IMR-90 (cell line): ENCODE results near the gene ABTB2. TPM values are rescaled to one million over a fixed set of nuclear protein-coding genes. Genes with fewer than 3 reads are reported as not detected.

ENCODE experiments used
- ATAC-seq: fragments of 200-7000 bp; cut with Tn5 transposase; 2 replicates; pipeline ENCODE4 v1.9.1; 2020; ENCODE audit warnings: low read depth, mild to moderate bottlenecking, moderate library complexity
- BruUV-seq: library from RNA; stranded (reverse); fragments of 400-500 nt; replicated peaks from 2 replicates; lab custom pipeline; 2021; lab: Mats Ljungman, UMichigan
- CTCF ChIA-PET: fragments of 300-600 bp; formaldehyde crosslinking; extraction: SDS; loops from one replicate; lab custom pipeline; 2021; ENCODE audit warnings: antibody characterized with exemption; lab: Yijun Ruan, JAX
- POLR2A ChIA-PET: fragments of 300-600 bp; sonication (Branson Sonifier 250); formaldehyde crosslinking; loops from one replicate; lab custom pipeline; 2022; ENCODE audit warnings: antibody characterized with exemption; ENCODE audit not compliant: unreplicated experiment; lab: Charles Lee
- DNase-seq: peaks from one replicate; pipeline ENCODE4 v3.0.0; 2013
- H2AFZ ChIP-seq: replicated peaks from 2 replicates; pipeline ENCODE3; 2013; ENCODE audit warnings: low read length, mild to moderate bottlenecking; ENCODE audit not compliant: poor library complexity
- H2AK5ac ChIP-seq: 2 replicates; pipeline ENCODE4 v1.6.1; 2013; ENCODE audit warnings: low read depth, low read length, inconsistent platforms
- H2AK9ac ChIP-seq: replicated peaks from 2 replicates; pipeline ENCODE3; 2013; ENCODE audit warnings: mild to moderate bottlenecking, low read depth, low read length, moderate library complexity; ENCODE audit not compliant: poor library complexity
- H2BK120ac ChIP-seq: 2 replicates; pipeline ENCODE4 v1.6.1; 2013; ENCODE audit warnings: low read depth, low read length, inconsistent platforms
- H2BK15ac ChIP-seq: 3 replicates; pipeline ENCODE4 v1.6.1; 2013; ENCODE audit warnings: low read depth, low read length, inconsistent platforms
- H2BK20ac ChIP-seq: 2 replicates; pipeline ENCODE4 v1.6.1; 2013; ENCODE audit warnings: low read depth, mild to moderate bottlenecking, inconsistent platforms, low read length, moderate library complexity
- H2BK5ac ChIP-seq: 2 replicates; pipeline ENCODE4 v1.6.1; 2013; ENCODE audit warnings: mild to moderate bottlenecking, low read depth, low read length, inconsistent platforms; ENCODE audit not compliant: poor library complexity, severe bottlenecking
- H3K14ac ChIP-seq: replicated peaks from 2 replicates; pipeline ENCODE4 v1.6.1; 2013; ENCODE audit warnings: low read depth, low read length, inconsistent platforms
- H3K18ac ChIP-seq: 2 replicates; pipeline ENCODE4 v1.6.1; 2013; ENCODE audit warnings: low read depth, low read length, control low read depth
- H3K23ac ChIP-seq: 2 replicates; pipeline ENCODE4 v1.6.1; 2013; ENCODE audit warnings: low read depth, low read length, inconsistent platforms
- H3K27ac ChIP-seq: 2 replicates; pipeline ENCODE4 v1.5.1; 2013; ENCODE audit warnings: mild to moderate bottlenecking, control low read depth, low read length; ENCODE audit not compliant: insufficient read depth
- H3K27me3 ChIP-seq: 2 replicates; pipeline ENCODE4 v1.6.1; 2013; ENCODE audit warnings: low read length; ENCODE audit not compliant: control insufficient read depth, insufficient read depth
- H3K36me3 ChIP-seq: 2 replicates; pipeline ENCODE4 v1.6.1; 2013; ENCODE audit warnings: low read length, mixed read lengths; ENCODE audit not compliant: control insufficient read depth, insufficient read depth
- H3K4ac ChIP-seq: 2 replicates; pipeline ENCODE4 v1.6.1; 2013; ENCODE audit warnings: low read depth, low read length, inconsistent platforms
- H3K4me1 ChIP-seq: 2 replicates; pipeline ENCODE4 v1.6.1; 2013; ENCODE audit warnings: low read length, mixed read lengths; ENCODE audit not compliant: control insufficient read depth, insufficient read depth
- H3K4me2 ChIP-seq: 2 replicates; pipeline ENCODE4 v1.6.1; 2013; ENCODE audit warnings: low read depth, mild to moderate bottlenecking, control low read depth, low read length, moderate library complexity
- H3K4me3 ChIP-seq: 2 replicates; pipeline ENCODE4 v1.5.1; 2013; ENCODE audit warnings: low read depth, mild to moderate bottlenecking, control low read depth, low read length, moderate library complexity; ENCODE audit not compliant: insufficient read depth
- H3K56ac ChIP-seq: 2 replicates; pipeline ENCODE4 v1.6.1; 2013; ENCODE audit warnings: low read length, inconsistent platforms; ENCODE audit not compliant: insufficient read depth; ENCODE audit errors: extremely low read depth
- H3K79me1 ChIP-seq, 2 experiments: 2 replicates each; pipeline ENCODE4 v1.6.1; 2013; ENCODE audit warnings: low read length in 2 of 2, inconsistent platforms in 1 of 2, low read depth in 1 of 2
- H3K9ac ChIP-seq: 2 replicates; pipeline ENCODE4 v1.6.1; 2013; ENCODE audit warnings: low read depth, low read length, control low read depth
- H3K9me1 ChIP-seq: 2 replicates; pipeline ENCODE4 v1.6.1; 2013; ENCODE audit warnings: low read length, inconsistent platforms; ENCODE audit not compliant: insufficient read depth
- H3K9me3 ChIP-seq: 2 replicates; pipeline ENCODE4 v1.6.1; 2013; ENCODE audit warnings: low read length; ENCODE audit not compliant: control insufficient read depth, insufficient read depth
- H4K20me1 ChIP-seq: 2 replicates; pipeline ENCODE4 v1.6.1; 2013; ENCODE audit warnings: low read length, inconsistent platforms; ENCODE audit not compliant: insufficient read depth
- H4K5ac ChIP-seq: 2 replicates; pipeline ENCODE4 v1.6.1; 2013; ENCODE audit warnings: mild to moderate bottlenecking, low read depth, low read length, control low read depth
- H4K8ac ChIP-seq, 2 experiments: 2 replicates each; pipeline ENCODE4 v1.6.1; 2013; ENCODE audit warnings: low read depth in 2 of 2, low read length in 2 of 2, control low read depth in 1 of 2, inconsistent platforms in 1 of 2
- H4K91ac ChIP-seq: 2 replicates; pipeline ENCODE4 v1.6.1; 2013; ENCODE audit warnings: low read depth, low read length, inconsistent platforms; ENCODE audit not compliant: insufficient read depth
- CEBPB ChIP-seq: IDR thresholded peaks from 2 replicates; pipeline ENCODE4 v1.6.1; 2012; ENCODE audit warnings: low read depth, low read length, improper control_type of control experiment
- FOS ChIP-seq: fragments of 150-350 bp; IDR thresholded peaks from 2 replicates; pipeline ENCODE4 v1.6.1; 2016; ENCODE audit warnings: low read depth, low read length
- MXI1 ChIP-seq: IDR thresholded peaks from 2 replicates; pipeline ENCODE4 v1.6.1; 2012; ENCODE audit warnings: low read depth, mild to moderate bottlenecking, low read length, moderate library complexity, borderline replicate concordance
- RCOR1 ChIP-seq: IDR thresholded peaks from 2 replicates; pipeline ENCODE4 v1.6.1; 2012; ENCODE audit warnings: mild to moderate bottlenecking, low read length, improper control_type of control experiment; ENCODE audit not compliant: insufficient replicate concordance
- RFX5 ChIP-seq: IDR thresholded peaks from 2 replicates; pipeline ENCODE4 v1.8.0; 2012; ENCODE audit warnings: low read depth, mild to moderate bottlenecking, low read length, moderate library complexity
- SMC3 ChIP-seq: fragments of 150-350 bp; IDR thresholded peaks from 2 replicates; pipeline ENCODE4 v1.6.1; 2016; ENCODE audit warnings: low read depth, mild to moderate bottlenecking, antibody characterized with exemption, low read length, moderate library complexity
- WGBS, 2 experiments: methylation state at CpG; one replicate each; pipeline versions ENCODE4 v1.1.5 to v1.1.7; 2013; ENCODE audit warnings: missing lambda C conversion rate in 2 of 2; ENCODE audit not compliant: insufficient read length in 1 of 2; ENCODE audit errors: extremely low coverage in 2 of 2; 5-methylcytosine and 5-hydroxymethylcytosine counted together
- dilution Hi-C: fragments of 300-500 bp; cut with HindIII; formaldehyde crosslinking; loops from one replicate; pipeline ENCODE4 v1.14.3; 2018; ENCODE audit warnings: low sequenced_read_pairs; ENCODE audit not compliant: unreplicated experiment
- in situ Hi-C: fragments of 300-500 bp; cut with MboI; formaldehyde crosslinking; loops from 3 replicates; pipeline ENCODE4 v1.14.3; 2019; ENCODE audit warnings: low sequenced_read_pairs, inconsistent platforms, mixed read lengths
- intact Hi-C: fragments of 100-400 bp; cut with micrococcal nuclease; formaldehyde crosslinking; loops from 2 replicates; pipeline ENCODE4 v1.10.0; 2022
- polyA plus RNA-seq, 3 experiments: library from polyadenylated mRNA; depleted of rRNA; stranded (reverse); fragments of >200 nt; gene quantifications; 2 replicates each; pipeline ENCODE4 v1.2.3, GENCODE V29; 2012; ENCODE audit warnings: low replicate concordance in 1 of 3
- total RNA-seq: library from RNA; depleted of rRNA; stranded (reverse); fragments of >200 nt; gene quantifications from 2 replicates; pipeline ENCODE4 v1.2.3, GENCODE V29; 2012
- TF ChIP-seq, protein P1 (sequence below): fragments of 150-350 bp; IDR thresholded peaks from 2 replicates; pipeline ENCODE4 v1.6.1; 2017; ENCODE audit warnings: mild to moderate bottlenecking, antibody characterized with exemption, low read length, low read depth

ABTB2 gene
- total and polyA plus RNA-seq, 2 of the 4 experiments (the other 2 are of a cell fraction), result 0.18 to 2.0 TPM

DNA sequence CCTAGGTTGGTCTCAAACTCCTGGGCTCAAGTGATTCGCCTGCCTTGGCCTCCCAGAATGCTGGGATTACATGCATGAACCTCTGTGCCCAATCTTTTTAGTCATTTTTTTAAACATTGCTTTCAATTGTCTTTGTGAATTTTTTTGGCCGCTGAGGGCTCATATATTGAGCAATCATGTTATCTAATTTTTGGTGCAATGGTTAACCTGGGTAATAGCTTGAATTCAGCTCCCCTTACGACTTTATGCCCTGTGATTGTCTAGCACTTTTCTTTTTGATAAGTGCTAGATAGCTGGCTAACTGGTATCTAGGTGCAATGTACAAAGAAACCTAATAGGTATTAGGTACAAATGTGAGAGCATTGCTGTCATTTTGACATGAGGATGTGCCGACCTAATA, 45.6 kb upstream of the ABTB2 start:
- H2BK15ac ChIP-seq, result no peak overlapping the region
- H3K4me1 ChIP-seq, result no peaks in the 10 kb centered on the region
- H3K27me3 ChIP-seq, result peaks cover 21% of the 10 kb centered on the region
- H3K27ac ChIP-seq, result no peak overlapping the region
- no peak overlapping the region for H3K56ac ChIP-seq
- no peak; the same call in 1 of the 2 replicates for TF ChIP-seq CEBPB
- TF ChIP-seq MXI1, result no peak
- TF ChIP-seq, protein P1, sequence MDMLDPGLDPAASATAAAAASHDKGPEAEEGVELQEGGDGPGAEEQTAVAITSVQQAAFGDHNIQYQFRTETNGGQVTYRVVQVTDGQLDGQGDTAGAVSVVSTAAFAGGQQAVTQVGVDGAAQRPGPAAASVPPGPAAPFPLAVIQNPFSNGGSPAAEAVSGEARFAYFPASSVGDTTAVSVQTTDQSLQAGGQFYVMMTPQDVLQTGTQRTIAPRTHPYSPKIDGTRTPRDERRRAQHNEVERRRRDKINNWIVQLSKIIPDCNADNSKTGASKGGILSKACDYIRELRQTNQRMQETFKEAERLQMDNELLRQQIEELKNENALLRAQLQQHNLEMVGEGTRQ, result no peak
- no peak for TF ChIP-seq FOS
- no peak for TF ChIP-seq SMC3
- no peak for TF ChIP-seq RCOR1
- no peak for TF ChIP-seq RFX5
- no peak for ATAC-seq
- H2AK5ac ChIP-seq, result no peak overlapping the region
- 20% methylated on average over 1 of the region's 4 CpGs; no CpG with 5 or more reads in 1 of the 2 experiments for WGBS, 2 experiments
- H3K23ac ChIP-seq, result no peak overlapping the region
- dilution Hi-C loops (no loop called here), intact Hi-C loops (no loop called here), in situ Hi-C loops (no loop called here)
- H3K36me3 ChIP-seq, result no peaks in the 10 kb centered on the region
- H3K4ac ChIP-seq, result no peak overlapping the region
- no TSS peak for BruUV-seq
- H4K20me1 ChIP-seq, result no peaks in the 10 kb centered on the region
- H4K91ac ChIP-seq, result no peak overlapping the region
- no peak overlapping the region for H2AK9ac ChIP-seq
- H2BK120ac ChIP-seq, result no peak overlapping the region
- H3K14ac ChIP-seq, result no peak overlapping the region
- H3K4me2 ChIP-seq, result no peak overlapping the region
- H3K79me1 ChIP-seq, result no peaks in the 10 kb centered on the region
- CTCF ChIA-PET, result interaction anchor here (0.6 kb wide), 1 partner anchor 20 kb away, joined by 3 read pairs; no protein-coding TSS in a partner anchor
- H3K18ac ChIP-seq, result no peak overlapping the region
- no peak overlapping the region for H2AFZ ChIP-seq
- peaks cover 3% of the 10 kb centered on the region for H3K9me3 ChIP-seq
- H2BK5ac ChIP-seq, result no peak overlapping the region
- H2BK20ac ChIP-seq, result no peak overlapping the region
- POLR2A ChIA-PET, result no interaction called here
- H3K4me3 ChIP-seq, result no peak overlapping the region
- H3K9ac ChIP-seq, result no peak overlapping the region
- no peak overlapping the region for H4K8ac ChIP-seq
- no peak overlapping the region for H4K5ac ChIP-seq
- H3K9me1 ChIP-seq, result no peaks in the 10 kb centered on the region
- DNase-seq, result no peak
